ENCODE measurements around the gene KCNA4.
"Not testable (repeated sequence)": the region's sequence is repeated elsewhere in the genome, so short reads cannot be mapped to it uniquely, and the experiment has no call there.

Gene KCNA4

GRCh38 chr11:29996016-29996415, 20.8 kb downstream of the KCNA4 start:
- no peak for DNase-seq (ENCODE audit: low spot score)

- no peak for DNase-seq (ENCODE audit: low spot score)
These were observed 27.5 kb downstream of the KCNA4 start for GRCh38 chr11:29989174-29989970.

GRCh38 chr11:29985248-29985647, 31.6 kb downstream of the KCNA4 start:
- no peak for DNase-seq (ENCODE audit: low spot score)

GRCh38 chr11:29984544-29984943, 32.3 kb downstream of the KCNA4 start:
- DNase-seq (ENCODE audit: low spot score) = no peak

GRCh38 chr11:29978549-29978948, 38.3 kb downstream of the KCNA4 start:
- no peak for DNase-seq (ENCODE audit: low spot score)

GRCh38 chr11:29975580-29975979, 41.2 kb downstream of the KCNA4 start:
- not testable (repeated sequence) for DNase-seq (ENCODE audit: low spot score)

GRCh38 chr11:29963796-29964195, 53.0 kb downstream of the KCNA4 start:
- no peak for DNase-seq (ENCODE audit: low spot score)

- DNase-seq (ENCODE audit: low spot score) = no peak
These were observed 53.8 kb downstream of the KCNA4 start for GRCh38 chr11:29963036-29963435.

GRCh38 chr11:29962243-29962642, 54.6 kb downstream of the KCNA4 start:
- DNase-seq (ENCODE audit: low spot score) = no peak
